Natural killer cell treated with Interleukin-12 subunit alpha and Interleukin-12 subunit beta and Interleukin-15 and Interleukin-18, amount 100 ng/mL, for 72 hours (primary cell): ENCODE results near the gene ITSN2. TPM values are rescaled to one million over a fixed set of nuclear protein-coding genes. Genes with fewer than 3 reads are reported as not detected.

ENCODE experiments used
- ATAC-seq, 2 donors: fragments of 150-1000 bp; cut with Tn5 transposase in 1 of 2; sonication (Bioruptor Pico), chemical (Tn5 transposase) in 1 of 2; 2 replicates each; pipeline ENCODE4 v1.10.0; 2021
- DNase-seq: peaks from one replicate; pipeline ENCODE4 v3.0.0; 2022; ENCODE audit warnings: low spot score
- H3K27ac Mint-ChIP-seq, 2 donors: 1 replicate in 1 of 2; 2 replicates in 1 of 2; pipeline ENCODE4 v1.8.0; 2022; ENCODE audit warnings: mixed read lengths in 2 of 2, mild to moderate bottlenecking in 1 of 2, moderate library complexity in 1 of 2
- H3K27me3 Mint-ChIP-seq, 2 donors: 1 replicate in 1 of 2; 2 replicates in 1 of 2; pipeline ENCODE4 v1.8.0; 2022; ENCODE audit warnings: mixed read lengths in 2 of 2
- H3K36me3 Mint-ChIP-seq: one replicate; pipeline ENCODE4 v1.8.0; 2022; ENCODE audit warnings: mixed read lengths
- H3K4me1 Mint-ChIP-seq, 2 donors: 1 replicate in 1 of 2; 2 replicates in 1 of 2; pipeline ENCODE4 v1.8.0; 2022; ENCODE audit warnings: low read depth in 2 of 2, mixed read lengths in 2 of 2, mild to moderate bottlenecking in 1 of 2
- H3K4me3 Mint-ChIP-seq: one replicate; pipeline ENCODE4 v1.8.0; 2022; ENCODE audit warnings: mixed read lengths
- H3K9me3 Mint-ChIP-seq: 2 replicates; pipeline ENCODE4 v1.8.0; 2022; ENCODE audit warnings: mixed read lengths
- total RNA-seq, 2 donors: library from RNA; stranded (reverse); gene quantifications; one replicate each; pipeline ENCODE4 v1.2.3, GENCODE V29; 2022

Gene ITSN2
- total RNA-seq, 2 donors from 2014 or later = 71.5 to 80.7 TPM

DNA sequence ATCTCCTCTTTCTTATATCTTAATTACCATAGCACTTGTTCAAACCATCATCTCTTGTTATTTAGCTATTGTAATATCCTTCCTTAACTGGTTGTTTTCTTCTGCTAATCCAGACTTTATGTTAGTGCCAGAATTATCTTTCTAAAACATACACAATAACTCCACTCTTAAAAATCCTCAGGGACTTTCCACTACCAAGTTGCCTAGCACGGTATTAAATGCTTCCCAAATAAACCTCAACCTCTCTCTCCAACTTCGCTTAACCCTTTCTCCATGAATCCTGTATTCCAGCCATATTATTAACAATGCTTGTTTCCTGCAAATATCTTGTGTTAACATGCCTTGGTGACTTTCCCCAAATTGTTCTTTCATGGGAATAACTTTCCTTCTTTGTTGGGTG lies 101.0 kb downstream of the ITSN2 start:
- ATAC-seq (no peak), DNase-seq (no peak)
- Mint-ChIP-seq H3K4me1 (peaks cover 7 to 9% of the 10 kb centered on the region in 2 donors), H3K9me3 (no peaks in the 10 kb centered on the region), H3K36me3 (peaks cover 11% of the 10 kb centered on the region), H3K4me3 (no peak overlapping the region), H3K27me3 (no peaks in the 10 kb centered on the region), H3K27ac (no peak overlapping the region)

DNA sequence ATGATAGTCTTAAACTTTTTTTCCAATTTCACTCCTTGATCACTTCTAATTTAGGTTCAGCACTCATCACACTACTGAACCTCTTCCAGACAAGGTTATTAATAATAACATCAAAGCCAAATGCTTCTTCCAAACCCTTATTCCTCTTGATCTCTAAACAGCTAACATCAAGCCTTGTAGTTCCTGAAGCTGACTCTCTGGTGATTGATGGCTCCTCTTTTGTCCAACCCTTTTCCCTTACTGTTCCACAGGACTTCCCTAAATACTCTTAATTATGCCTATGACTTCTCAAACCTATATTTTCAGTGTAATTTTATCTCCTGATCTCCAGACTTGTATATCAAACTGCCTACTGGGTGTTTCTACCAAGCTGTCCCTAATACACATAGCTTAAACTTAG lies 101.6 kb downstream of the ITSN2 start:
- DNase-seq (no peak), ATAC-seq (no peak)
- peaks cover 7 to 9% of the 10 kb centered on the region in 2 donors for H3K4me1 Mint-ChIP-seq
- no peak overlapping the region for H3K27ac Mint-ChIP-seq
- H3K9me3 Mint-ChIP-seq = no peaks in the 10 kb centered on the region
- H3K4me3 Mint-ChIP-seq = no peak overlapping the region
- no peaks in the 10 kb centered on the region for H3K27me3 Mint-ChIP-seq
- peaks cover 11% of the 10 kb centered on the region for H3K36me3 Mint-ChIP-seq

DNA sequence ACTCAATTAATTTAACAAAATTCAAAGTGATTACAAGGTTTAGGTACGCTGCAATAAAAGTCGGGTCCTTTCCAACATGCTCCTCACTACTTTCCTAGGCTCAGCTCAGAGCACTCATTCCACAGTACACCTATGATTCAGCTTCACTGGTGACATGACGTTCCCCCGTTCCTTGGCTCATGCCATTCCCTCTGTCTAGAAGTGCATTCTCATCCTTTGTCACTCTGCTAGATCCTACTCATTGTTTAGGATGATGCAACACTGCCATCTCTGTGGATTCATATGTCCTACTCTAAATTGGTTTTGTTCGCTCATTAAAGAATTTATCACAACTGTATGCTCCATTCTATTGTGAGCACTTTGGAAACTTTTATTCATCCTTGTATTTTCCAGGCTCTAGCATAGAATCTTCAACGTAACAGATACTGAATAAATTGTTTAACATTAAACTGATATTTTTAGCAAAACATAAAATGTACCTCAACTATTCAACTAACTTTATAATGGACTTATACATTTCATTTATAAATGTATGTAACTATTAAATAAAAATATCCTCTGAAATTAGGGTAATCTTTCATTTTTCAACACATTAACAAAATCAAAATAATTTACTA lies 106.9 kb downstream of the ITSN2 start:
- Mint-ChIP-seq H3K27ac (peak overlapping the region in 1 of 2 donors; percentile 11), H3K4me3 (no peak overlapping the region), H3K4me1 (no peaks in the 10 kb centered on the region), H3K9me3 (no peaks in the 10 kb centered on the region), H3K27me3 (no peaks in the 10 kb centered on the region), H3K36me3 (peaks cover 12% of the 10 kb centered on the region)
- ATAC-seq (no peak), DNase-seq (no peak)

DNA sequence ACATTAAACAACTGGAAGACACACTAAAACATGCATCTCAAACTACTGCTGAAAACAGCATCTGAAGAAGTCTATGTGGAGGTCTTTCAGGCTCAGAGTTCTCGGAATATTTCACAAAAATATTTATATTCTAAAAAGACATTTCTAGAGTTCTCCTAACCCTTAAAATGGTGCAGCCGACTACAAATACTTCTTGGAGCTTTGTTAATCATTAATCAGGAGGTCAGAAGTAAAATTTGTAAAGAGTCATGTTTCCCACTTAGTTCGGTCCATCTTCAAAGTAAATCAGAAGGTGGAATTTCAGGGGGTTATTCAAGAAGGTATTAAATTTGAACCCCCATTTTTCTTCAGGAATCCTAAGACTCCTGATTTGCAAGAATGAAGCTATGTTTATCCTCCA lies 112.7 kb downstream of the ITSN2 start:
- no peak for DNase-seq
- H3K9me3 Mint-ChIP-seq = no peaks in the 10 kb centered on the region
- H3K27ac Mint-ChIP-seq = no peak overlapping the region
- no peak for ATAC-seq
- H3K27me3 Mint-ChIP-seq = no peaks in the 10 kb centered on the region
- no peak overlapping the region for H3K4me3 Mint-ChIP-seq
- H3K36me3 Mint-ChIP-seq = peaks cover 13% of the 10 kb centered on the region
- no peaks in the 10 kb centered on the region for H3K4me1 Mint-ChIP-seq

DNA sequence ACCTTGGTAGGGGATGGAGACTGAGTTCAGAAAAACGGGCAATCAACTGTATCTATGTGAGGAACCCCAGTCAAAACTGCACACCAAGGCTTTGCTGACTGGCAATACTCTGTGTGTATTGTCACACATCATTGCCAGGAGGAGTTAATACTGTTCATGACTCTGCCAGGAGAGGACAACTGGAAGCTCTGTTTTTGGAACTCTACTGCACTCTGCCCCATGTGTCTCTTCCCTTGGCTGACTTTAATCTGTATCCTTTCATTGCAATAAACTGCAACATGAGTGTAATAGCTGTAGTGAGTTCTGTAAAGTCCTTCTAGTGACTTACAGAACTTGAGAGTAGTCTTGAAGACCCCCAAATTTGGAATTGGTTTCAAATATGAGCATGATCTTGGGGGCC lies 113.2 kb downstream of the ITSN2 start:
- no peak overlapping the region for H3K4me3 Mint-ChIP-seq

DNA sequence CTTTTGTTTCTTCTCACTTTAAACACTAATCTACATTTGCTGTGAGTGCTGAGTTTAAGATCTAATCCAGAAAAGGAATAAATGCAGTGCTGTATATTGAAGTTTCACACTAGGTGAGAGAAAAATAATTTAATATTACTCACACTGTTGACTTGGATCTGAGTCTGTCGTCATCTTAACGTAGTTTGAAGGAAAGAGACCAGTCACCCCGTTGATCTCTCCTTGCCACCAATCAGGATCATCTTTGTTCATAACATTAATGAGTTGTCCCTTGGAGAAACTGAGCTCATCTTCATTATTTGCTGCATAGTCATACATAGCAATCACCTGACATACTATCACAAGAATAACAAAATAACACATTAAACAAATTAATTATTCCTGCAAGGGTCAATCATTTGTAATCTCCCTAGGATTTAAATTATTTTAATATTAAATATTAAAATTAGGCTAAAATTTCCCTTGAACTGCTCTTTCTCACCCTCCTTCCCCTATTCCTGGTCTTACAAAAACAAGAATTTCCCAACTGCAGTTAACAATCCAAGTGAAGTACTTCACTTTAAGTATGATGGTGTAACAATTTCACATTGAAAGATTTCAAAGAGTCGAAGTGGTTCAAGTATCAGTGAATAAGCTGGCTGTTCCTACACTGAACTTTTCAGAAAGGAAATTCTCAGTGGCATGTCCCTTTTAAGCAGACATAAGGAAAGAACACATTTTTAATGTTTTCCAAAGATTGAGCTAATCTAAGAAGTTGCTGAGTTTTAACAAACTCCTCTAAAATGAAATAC lies 114.2 kb downstream of the ITSN2 start:
- Mint-ChIP-seq H3K36me3 (peaks cover 5% of the 10 kb centered on the region), H3K4me3 (no peak overlapping the region), H3K27ac (no peak overlapping the region), H3K27me3 (no peaks in the 10 kb centered on the region), H3K4me1 (no peaks in the 10 kb centered on the region), H3K9me3 (no peaks in the 10 kb centered on the region)
- no peak for DNase-seq
- no peak for ATAC-seq

More for the DNA sequence above, 113.2 kb downstream of the ITSN2 start:
- DNase-seq (no peak), ATAC-seq (no peak)
- Mint-ChIP-seq H3K27me3 (no peaks in the 10 kb centered on the region), H3K4me1 (no peaks in the 10 kb centered on the region), H3K36me3 (peaks cover 10% of the 10 kb centered on the region), H3K27ac (no peak overlapping the region), H3K9me3 (no peaks in the 10 kb centered on the region)

DNA sequence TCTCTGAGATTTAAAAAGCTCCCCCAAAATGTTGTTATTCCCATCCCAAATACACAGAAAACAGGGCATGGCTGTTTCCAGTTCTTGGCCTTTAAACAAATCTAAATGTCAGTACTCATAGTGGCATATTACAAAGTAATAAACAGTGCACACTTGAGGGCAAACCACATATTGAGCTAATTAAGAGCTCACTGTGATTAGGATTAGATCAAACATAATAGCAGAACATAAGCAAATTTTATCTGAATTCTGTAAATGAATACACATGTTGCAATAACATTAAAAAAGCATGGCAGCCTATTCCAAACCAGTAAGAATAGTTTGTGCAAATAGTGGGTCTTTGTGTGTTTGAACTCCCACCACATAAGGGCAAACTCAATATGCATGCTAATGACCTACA lies 118.8 kb downstream of the ITSN2 start:
- H3K4me1 Mint-ChIP-seq = no peaks in the 10 kb centered on the region
- no peak overlapping the region for H3K4me3 Mint-ChIP-seq
- H3K36me3 Mint-ChIP-seq = no peaks in the 10 kb centered on the region
- no peak for DNase-seq
- no peaks in the 10 kb centered on the region for H3K27me3 Mint-ChIP-seq
- ATAC-seq = no peak
- H3K9me3 Mint-ChIP-seq = no peaks in the 10 kb centered on the region
- no peak overlapping the region for H3K27ac Mint-ChIP-seq

DNA sequence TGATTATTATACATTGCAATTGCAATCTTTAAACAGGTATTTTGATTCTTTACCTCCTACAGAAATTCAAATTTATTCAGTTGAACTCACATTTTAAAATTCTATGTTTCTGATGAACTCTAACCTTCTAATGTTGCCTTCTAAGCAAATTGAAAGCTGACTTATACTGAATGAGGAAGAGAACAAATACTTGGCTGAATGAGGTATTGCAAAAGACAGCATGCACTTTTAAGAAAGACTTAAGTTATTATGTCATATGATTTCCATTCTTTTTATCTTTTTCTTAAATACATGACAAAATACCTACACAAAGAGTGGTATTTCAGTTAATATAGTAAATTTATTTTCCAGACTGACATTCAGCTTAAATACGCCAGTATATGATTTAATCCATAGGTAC lies 120.8 kb downstream of the ITSN2 start:
- DNase-seq = no peak
- no peak for ATAC-seq
- Mint-ChIP-seq H3K4me3 (no peak overlapping the region), H3K9me3 (no peaks in the 10 kb centered on the region), H3K36me3 (no peaks in the 10 kb centered on the region), H3K4me1 (peaks cover 0 to 7% of the 10 kb centered on the region in 2 donors), H3K27me3 (no peaks in the 10 kb centered on the region), H3K27ac (no peak overlapping the region)

DNA sequence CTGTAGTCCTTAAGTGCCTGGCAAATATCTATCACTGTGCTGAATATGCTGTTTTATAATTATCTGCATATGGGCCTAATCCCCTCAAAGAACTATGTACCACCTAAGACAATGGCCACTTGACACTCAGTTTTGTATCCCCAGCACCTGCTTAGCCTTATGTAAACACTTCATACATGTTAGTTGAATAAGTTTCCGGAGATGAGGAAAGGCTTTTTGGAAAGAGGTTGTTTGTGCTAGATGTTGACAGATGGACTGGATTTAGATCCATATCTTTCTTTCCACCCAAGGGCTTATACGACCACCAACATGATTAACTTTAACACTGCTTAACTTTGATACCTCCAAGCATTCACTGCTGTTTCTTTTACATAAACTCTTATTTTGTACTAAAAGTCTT lies 122.2 kb downstream of the ITSN2 start:
- ATAC-seq (no peak), DNase-seq (no peak)
- H3K4me1 Mint-ChIP-seq = peaks cover 0 to 7% of the 10 kb centered on the region in 2 donors
- peak overlapping the region in 1 of 2 donors; percentile 0 for H3K27ac Mint-ChIP-seq
- H3K27me3 Mint-ChIP-seq = no peaks in the 10 kb centered on the region
- H3K9me3 Mint-ChIP-seq = no peaks in the 10 kb centered on the region
- H3K36me3 Mint-ChIP-seq = no peaks in the 10 kb centered on the region
- no peak overlapping the region for H3K4me3 Mint-ChIP-seq

DNA sequence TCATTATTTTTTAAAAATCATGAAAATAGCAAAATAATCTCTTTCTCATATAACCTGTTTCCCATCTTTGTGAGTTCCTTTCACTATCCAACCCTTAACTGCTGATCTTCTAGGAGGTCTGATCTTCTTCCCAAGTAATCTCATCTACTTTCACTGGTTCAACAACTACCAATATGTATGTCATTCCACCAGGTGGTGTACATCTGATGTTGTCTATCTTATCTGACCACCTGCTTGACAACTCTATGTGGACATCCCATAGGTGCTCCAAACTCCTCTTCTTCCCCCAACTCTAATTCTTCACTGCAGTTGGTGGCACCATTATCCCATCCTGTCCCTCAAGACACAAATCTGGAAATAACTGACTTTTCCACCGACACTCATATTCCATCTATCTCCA lies 123.0 kb downstream of the ITSN2 start:
- Mint-ChIP-seq H3K27ac (peak overlapping the region in 1 of 2 donors; percentile 0), H3K4me3 (no peak overlapping the region), H3K36me3 (no peaks in the 10 kb centered on the region), H3K27me3 (no peaks in the 10 kb centered on the region), H3K9me3 (no peaks in the 10 kb centered on the region), H3K4me1 (peaks cover 0 to 7% of the 10 kb centered on the region in 2 donors)
- DNase-seq (no peak), ATAC-seq (no peak)

DNA sequence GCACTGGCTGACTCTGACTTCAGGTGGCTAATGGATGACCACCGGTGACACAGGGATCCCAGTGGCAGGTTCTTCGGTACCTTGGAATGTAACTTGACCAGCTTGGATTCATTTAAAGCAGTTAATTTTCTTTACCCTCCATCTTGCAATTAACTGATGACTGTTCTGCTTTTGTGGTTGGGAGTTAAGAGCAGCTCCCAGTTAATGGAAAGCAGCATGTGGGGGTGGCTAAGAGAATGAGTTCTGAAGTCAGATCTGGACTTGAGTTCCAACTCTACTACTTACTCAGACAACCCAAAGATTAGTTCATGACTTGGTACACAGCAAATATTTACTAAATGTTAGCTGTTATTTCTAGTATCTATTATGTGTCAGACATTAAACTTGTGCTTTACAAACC lies 127.0 kb downstream of the ITSN2 start:
- H3K27ac Mint-ChIP-seq = no peak overlapping the region
- H3K9me3 Mint-ChIP-seq = no peaks in the 10 kb centered on the region
- ATAC-seq (no peak), DNase-seq (no peak)
- H3K4me3 Mint-ChIP-seq = no peak overlapping the region
- no peaks in the 10 kb centered on the region for H3K36me3 Mint-ChIP-seq
- peaks cover 0 to 7% of the 10 kb centered on the region in 2 donors for H3K4me1 Mint-ChIP-seq
- no peaks in the 10 kb centered on the region for H3K27me3 Mint-ChIP-seq

DNA sequence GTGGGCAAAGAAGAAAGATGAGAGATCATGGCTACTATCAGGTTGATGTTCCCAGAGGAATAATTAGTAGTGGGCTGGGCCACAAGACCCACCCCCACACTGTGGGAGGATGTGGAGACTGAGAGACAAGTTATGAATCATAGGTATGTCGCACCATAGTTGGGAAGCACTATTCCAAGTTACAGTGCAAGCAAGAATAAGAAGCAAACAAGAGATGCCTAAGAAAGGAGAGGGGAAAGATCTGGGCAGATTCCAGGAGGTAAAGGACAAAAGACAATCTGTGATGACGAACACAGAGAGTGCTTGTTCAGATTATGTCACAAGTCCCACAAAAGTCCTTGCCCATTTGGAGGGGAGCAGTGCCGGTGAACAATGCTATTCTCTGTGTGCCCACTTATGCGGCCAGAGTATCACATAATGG lies 128.9 kb downstream of the ITSN2 start:
- Mint-ChIP-seq H3K27me3 (no peaks in the 10 kb centered on the region), H3K4me3 (no peak overlapping the region), H3K27ac (no peak overlapping the region), H3K4me1 (peaks cover 0 to 7% of the 10 kb centered on the region in 2 donors), H3K9me3 (no peaks in the 10 kb centered on the region), H3K36me3 (no peaks in the 10 kb centered on the region)
- ATAC-seq (no peak), DNase-seq (no peak)

DNA sequence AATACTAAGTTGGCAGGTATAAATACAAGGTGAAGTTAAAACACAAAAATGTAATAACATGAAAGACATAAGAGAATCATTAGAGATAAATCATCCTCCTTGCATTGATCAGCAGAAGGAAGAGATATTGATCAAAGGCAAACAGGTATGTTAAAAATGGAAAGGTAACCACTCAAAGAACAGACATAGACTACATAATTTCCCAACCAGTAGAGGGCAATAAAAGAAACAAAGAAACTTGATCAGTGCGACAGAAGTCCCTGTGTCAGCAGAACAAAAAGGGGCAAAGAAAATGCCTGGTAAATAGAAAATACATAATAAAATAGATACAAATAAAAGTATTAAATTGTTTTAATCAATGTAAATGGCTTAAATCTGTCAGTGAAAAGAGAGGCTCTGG lies 131.9 kb downstream of the ITSN2 start:
- Mint-ChIP-seq H3K27ac (no peak overlapping the region), H3K4me3 (no peak overlapping the region), H3K27me3 (no peaks in the 10 kb centered on the region), H3K9me3 (no peaks in the 10 kb centered on the region), H3K36me3 (no peaks in the 10 kb centered on the region), H3K4me1 (no peaks in the 10 kb centered on the region)
- DNase-seq (no peak), ATAC-seq (no peak)

DNA sequence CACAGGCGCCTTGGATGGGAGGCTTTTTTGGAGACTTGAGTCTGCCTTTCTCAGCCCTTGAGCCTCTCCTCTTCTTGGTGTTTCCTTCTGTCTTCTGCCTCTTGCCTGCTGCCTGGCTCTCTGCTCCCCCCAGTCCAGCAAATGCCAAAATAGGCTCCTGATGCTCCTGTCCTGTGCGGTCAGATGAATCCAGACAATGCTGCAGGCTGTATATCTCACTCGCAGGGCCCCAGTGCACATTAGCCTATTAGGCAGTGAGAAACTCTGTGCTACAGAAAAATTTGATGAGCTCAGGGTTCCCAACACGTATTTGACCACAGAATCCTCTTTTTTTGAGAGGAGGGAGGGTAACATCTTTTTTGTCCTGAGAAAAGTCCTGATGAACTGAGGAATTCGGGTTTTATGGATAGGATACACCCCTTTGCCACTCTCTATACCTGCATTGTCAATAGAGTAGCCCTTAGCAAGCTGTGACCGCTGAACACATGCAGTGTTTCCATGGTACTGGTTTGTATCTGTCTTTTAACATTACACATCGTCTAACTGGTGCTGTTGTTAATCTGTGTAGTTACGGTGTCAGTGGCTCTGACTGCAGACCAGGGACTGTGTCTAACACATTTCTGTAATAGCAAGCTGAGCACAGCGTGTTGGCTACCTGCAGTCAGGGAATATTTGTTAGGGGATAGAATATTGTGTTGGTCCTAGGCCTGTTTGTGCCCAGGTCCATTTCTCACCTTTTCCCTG lies 134.7 kb downstream of the ITSN2 start:
- Mint-ChIP-seq H3K27me3 (no peaks in the 10 kb centered on the region), H3K36me3 (no peaks in the 10 kb centered on the region)

More for the DNA sequence above, 134.7 kb downstream of the ITSN2 start:
- Mint-ChIP-seq H3K9me3 (no peaks in the 10 kb centered on the region), H3K4me3 (no peak overlapping the region), H3K27ac (no peak overlapping the region), H3K4me1 (no peaks in the 10 kb centered on the region)
- no peak for DNase-seq
- no peak for ATAC-seq
